ENCODE results near the gene CTDSP2. TPM values are rescaled to one million over a fixed set of nuclear protein-coding genes. Genes with fewer than 3 reads are reported as not detected.

CTDSP2 gene
- polyA plus RNA-seq, 2 of the 4 experiments (the other 2 are of a cell fraction) = 31.3 to 87.7 TPM

- TF ChIP-seq HMGXB4 (CRISPR knock-in tag; IDR thresholded peaks at IDR 0.05; ENCODE audit: borderline replicate concordance) (no peak), GATA3 (IDR thresholded peaks at IDR 0.05; ENCODE audit: borderline replicate concordance) (no peak), CBX8 (IDR thresholded peaks at IDR 0.05) (no peak)
These were observed at the start of gene CTDSP2 (continued) for GRCh38 chr12:57846577-57847319.

- Histone ChIP-seq H3K27ac (peak overlapping the region; percentile 85 to 95), H3K4me2 (peak overlapping the region; percentile 90), H3K9me3 (no peaks in the 10 kb centered on the region), H3K4me3 (peak overlapping the region; percentile 58), H3K4me1 (peaks cover 62% of the 10 kb centered on the region)
- TF ChIP-seq KDM1A (IDR thresholded peaks at IDR 0.05; ENCODE audit: low read depth) (no peak), PBX3 (IDR thresholded peaks at IDR 0.05) (no peak), ATOH8 (CRISPR knock-in tag; IDR thresholded peaks at IDR 0.05; ENCODE audit: low read depth) (no peak), CEBPB (IDR thresholded peaks at IDR 0.05) (no peak), HOXB5 (CRISPR knock-in tag; IDR thresholded peaks at IDR 0.05) (no peak), BCL3 (IDR thresholded peaks at IDR 0.05) (no peak), BHLHE40 (IDR thresholded peaks at IDR 0.05; ENCODE audit: low read depth, low read length) (no peak), EHMT2 (IDR thresholded peaks at IDR 0.05; ENCODE audit: low read depth) (no peak), RNF2 (IDR thresholded peaks at IDR 0.05; ENCODE audit: borderline replicate concordance, low read depth) (no peak), FOSL2 (IDR thresholded peaks at IDR 0.05) (no peak), FOSL2 (CRISPR knock-in tag; IDR thresholded peaks at IDR 0.05) (no peak), ELK1 (IDR thresholded peaks at IDR 0.05; ENCODE audit: low read depth, low read length) (no peak), HMGXB4 (CRISPR knock-in tag; IDR thresholded peaks at IDR 0.05; ENCODE audit: borderline replicate concordance) (no peak), ZC3H11A (IDR thresholded peaks at IDR 0.05) (no peak), CBX8 (IDR thresholded peaks at IDR 0.05) (no peak), CHD4 (IDR thresholded peaks at IDR 0.05; ENCODE audit: borderline replicate concordance) (no peak), FOXS1 (CRISPR knock-in tag; IDR thresholded peaks at IDR 0.05) (no peak), SREBF2 (IDR thresholded peaks at IDR 0.05) (no peak)
- WGBS (ENCODE audit: missing lambda C conversion rate) = 47% methylated on average over 6 of the region's 6 CpGs
- ChIA-PET POLR2A (interaction anchor here (0.8 to 4.4 kb wide), 5 partner anchors 30 to 140 kb away, joined by 3 to 77 read pairs (median 5); partner anchors contain the start of gene CTDSP2), CTCF (interaction anchor here (0.7 to 8.3 kb wide), 21 partner anchors 8 to 171 kb away, joined by 3 to 87 read pairs (median 8); partner anchors contain the start of genes AVIL, CTDSP2, CYP27B1 and TSFM)
- DNase-seq (ENCODE audit: low read depth in 1 of 2, low spot score in 1 of 2) (no peak), ATAC-seq (peak in 1 of 2 experiments; percentile 6; a peak in 2 of 6 replicates), FAIRE-seq (no peak)
These were observed 49.5 kb upstream of the CTDSP2 start for GRCh38 chr12:57896115-57896433.
